ENCODE results near the gene RBM26.

Gene RBM26

DNA sequence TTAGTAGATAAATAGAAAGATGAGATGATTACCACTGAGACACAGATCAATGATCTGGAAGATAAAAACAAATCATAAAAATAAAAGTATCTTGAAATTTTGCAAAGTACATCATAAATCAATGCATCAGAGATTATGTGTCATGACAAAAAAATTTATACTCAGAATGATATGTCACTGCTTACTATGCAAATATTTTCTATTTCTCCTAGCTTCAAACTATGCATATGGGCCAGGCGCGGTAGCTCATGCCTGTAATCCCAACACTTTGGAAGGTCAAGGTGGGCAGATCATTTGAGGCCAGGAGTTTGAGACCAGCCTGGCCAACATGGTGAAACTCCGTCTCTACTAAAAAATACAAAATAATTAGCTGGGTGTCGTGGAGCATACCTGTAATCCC is 17.3 kb upstream of the RBM26 start:
- no peaks in the 10 kb centered on the region for H3K79me2 ChIP-seq (ENCODE audit: low read length)
- no peaks in the 10 kb centered on the region for H3K27me3 ChIP-seq (replicated peaks; ENCODE audit: insufficient read depth, low read length)
- no peak for DNase-seq
- no peak overlapping the region for H3K4me3 ChIP-seq (ENCODE audit: low read length)
- H3K4me2 ChIP-seq (ENCODE audit: low read depth, low read length), result no peak overlapping the region
- no peaks in the 10 kb centered on the region for H3K4me1 ChIP-seq (ENCODE audit: low read length)
- no peaks in the 10 kb centered on the region for H3K9me3 ChIP-seq (replicated peaks; ENCODE audit: insufficient read depth, low read length)
- no peaks in the 10 kb centered on the region for H3K36me3 ChIP-seq (replicated peaks; ENCODE audit: insufficient read depth, low read length)
- H3K27ac ChIP-seq (ENCODE audit: low read length), result no peak overlapping the region
- H2AFZ ChIP-seq (ENCODE audit: low read length), result no peak overlapping the region
- no peak overlapping the region for H3K9ac ChIP-seq (ENCODE audit: low read length)
- TF ChIP-seq EZH2phosphoT487 (IDR thresholded peaks at IDR 0.05; ENCODE audit: low read length) (no peak), CTCF (IDR thresholded peaks at IDR 0.05; ENCODE audit: low read length) (no peak), EZH2 (optimal IDR thresholded peaks at IDR 0.05; ENCODE audit: low read depth, low read length) (no peak)
- no peaks in the 10 kb centered on the region for H3K9me2 ChIP-seq (replicated peaks; ENCODE audit: insufficient read depth, low read length)
- H4K20me1 ChIP-seq (ENCODE audit: insufficient read depth, low read length), result no peaks in the 10 kb centered on the region
- no peaks in the 10 kb centered on the region for H3F3A ChIP-seq (ENCODE audit: insufficient read depth, low read length)

DNA sequence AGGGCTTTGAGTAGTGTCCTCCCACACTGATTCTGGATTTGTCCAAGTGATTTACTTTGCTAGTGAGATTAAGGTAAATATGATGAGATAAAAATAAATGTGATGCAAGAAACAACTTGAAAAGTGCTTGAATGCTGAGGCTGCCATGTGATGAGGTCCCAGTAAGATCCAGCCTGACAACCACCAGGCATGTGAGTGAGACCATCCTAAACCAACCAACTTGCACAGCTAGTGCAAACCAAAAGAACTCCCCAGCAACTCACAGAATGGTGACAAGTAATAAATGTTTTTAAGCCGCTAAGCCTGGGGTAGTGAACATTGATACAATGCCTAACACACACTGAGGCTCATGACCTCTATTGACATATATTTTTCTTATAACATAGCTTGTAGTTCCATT is 13.3 kb upstream of the RBM26 start:
- Histone ChIP-seq H3K79me2 (ENCODE audit: low read length) (no peaks in the 10 kb centered on the region), H3K4me1 (ENCODE audit: low read length) (no peaks in the 10 kb centered on the region), H3K36me3 (replicated peaks; ENCODE audit: insufficient read depth, low read length) (no peaks in the 10 kb centered on the region), H3K9ac (ENCODE audit: low read length) (no peak overlapping the region), H3K9me3 (replicated peaks; ENCODE audit: insufficient read depth, low read length) (no peaks in the 10 kb centered on the region), H3K4me3 (ENCODE audit: low read length) (no peak overlapping the region), H4K20me1 (ENCODE audit: insufficient read depth, low read length) (no peaks in the 10 kb centered on the region), H3K4me2 (ENCODE audit: low read depth, low read length) (no peak overlapping the region), H3K27me3 (replicated peaks; ENCODE audit: insufficient read depth, low read length) (no peaks in the 10 kb centered on the region), H3F3A (ENCODE audit: insufficient read depth, low read length) (no peaks in the 10 kb centered on the region), H3K27ac (ENCODE audit: low read length) (no peak overlapping the region), H3K9me2 (replicated peaks; ENCODE audit: insufficient read depth, low read length) (no peaks in the 10 kb centered on the region), H2AFZ (ENCODE audit: low read length) (no peak overlapping the region)
- no peak for DNase-seq
- TF ChIP-seq EZH2phosphoT487 (IDR thresholded peaks at IDR 0.05; ENCODE audit: low read length) (no peak), CTCF (IDR thresholded peaks at IDR 0.05; ENCODE audit: low read length) (no peak), EZH2 (optimal IDR thresholded peaks at IDR 0.05; ENCODE audit: low read depth, low read length) (no peak)

DNA sequence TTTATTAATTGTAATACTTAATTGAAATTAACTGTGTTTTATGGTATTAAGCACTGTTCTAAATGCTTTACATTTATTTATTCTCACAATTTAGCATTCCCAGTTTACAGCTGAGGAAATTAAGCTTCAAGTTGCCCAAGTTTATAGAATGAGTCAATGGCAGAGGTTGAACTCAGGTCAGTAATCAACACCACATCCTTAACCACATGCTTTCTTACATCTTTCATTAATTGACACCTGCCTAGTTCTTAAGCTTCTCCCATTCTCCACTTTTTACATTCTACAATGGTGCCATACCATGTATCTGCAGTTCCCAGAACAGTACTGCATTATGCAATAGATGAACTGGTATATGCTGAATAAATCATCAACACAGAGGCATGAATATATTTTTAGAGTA is 11.7 kb upstream of the RBM26 start:
- Histone ChIP-seq H3K9ac (ENCODE audit: low read length) (no peak overlapping the region), H3K4me1 (ENCODE audit: low read length) (no peaks in the 10 kb centered on the region), H3K4me3 (ENCODE audit: low read length) (no peak overlapping the region), H3K36me3 (replicated peaks; ENCODE audit: insufficient read depth, low read length) (no peaks in the 10 kb centered on the region), H3K9me2 (replicated peaks; ENCODE audit: insufficient read depth, low read length) (no peaks in the 10 kb centered on the region), H3K27ac (ENCODE audit: low read length) (no peak overlapping the region), H3K9me3 (replicated peaks; ENCODE audit: insufficient read depth, low read length) (no peaks in the 10 kb centered on the region), H3K79me2 (ENCODE audit: low read length) (no peaks in the 10 kb centered on the region), H3K4me2 (ENCODE audit: low read depth, low read length) (no peak overlapping the region), H2AFZ (ENCODE audit: low read length) (no peak overlapping the region), H3F3A (ENCODE audit: insufficient read depth, low read length) (no peaks in the 10 kb centered on the region), H4K20me1 (ENCODE audit: insufficient read depth, low read length) (no peaks in the 10 kb centered on the region), H3K27me3 (replicated peaks; ENCODE audit: insufficient read depth, low read length) (no peaks in the 10 kb centered on the region)
- no peak for TF ChIP-seq CTCF (IDR thresholded peaks at IDR 0.05; ENCODE audit: low read length)
- TF ChIP-seq EZH2 (optimal IDR thresholded peaks at IDR 0.05; ENCODE audit: low read depth, low read length), result no peak
- TF ChIP-seq EZH2phosphoT487 (IDR thresholded peaks at IDR 0.05; ENCODE audit: low read length), result no peak
- DNase-seq, result no peak
